Stimulated activated CD4-positive, alpha-beta T cell treated with anti-CD3 and anti-CD28 coated beads, Interleukin-4, amount 100 ng/mL, for 1 hour (primary cell): ENCODE data around the gene RAX.
"Not testable (repeated sequence)": the region's sequence is repeated elsewhere in the genome, so short reads cannot be mapped to it uniquely, and the experiment has no call there.

Experiments
- DNase-seq: peaks from one replicate; pipeline ENCODE4 v3.0.0-alpha.2; 2020

RAX gene

GRCh38 chr18:59272221-59272888 lies 899 bp downstream of the RAX start:
- DNase-seq = no peak

- no peak for DNase-seq
These were observed 1.5 kb downstream of the RAX start for GRCh38 chr18:59271606-59272220.

- DNase-seq = no peak
These were observed 2.5 kb downstream of the RAX start for GRCh38 chr18:59270689-59271257.

GRCh38 chr18:59269563-59270119 lies 3.6 kb downstream of the RAX start:
- no peak for DNase-seq

GRCh38 chr18:59268721-59269562 lies 4.3 kb downstream of the RAX start:
- peak; percentile 45 for DNase-seq

- no peak for DNase-seq
These were observed 5.0 kb downstream of the RAX start for GRCh38 chr18:59268127-59268720.

- no peak for DNase-seq
These were observed 5.6 kb downstream of the RAX start for GRCh38 chr18:59267503-59268126.

GRCh38 chr18:59266886-59267502 lies 6.3 kb downstream of the RAX start:
- no peak for DNase-seq

GRCh38 chr18:59266459-59266858 lies 6.8 kb downstream of the RAX start:
- no peak for DNase-seq

GRCh38 chr18:59265974-59266369 lies 7.3 kb downstream of the RAX start:
- no peak for DNase-seq

- DNase-seq = peak; percentile 34
These were observed 7.8 kb downstream of the RAX start for GRCh38 chr18:59265246-59265973.

- DNase-seq = no peak
These were observed 8.5 kb downstream of the RAX start for GRCh38 chr18:59264651-59265245.

- no peak for DNase-seq
These were observed 9.1 kb downstream of the RAX start for GRCh38 chr18:59264121-59264571.

- DNase-seq = no peak
These were observed 9.6 kb downstream of the RAX start for GRCh38 chr18:59263661-59264060.

GRCh38 chr18:59262243-59262642 lies 11.0 kb downstream of the RAX start:
- not testable (repeated sequence) for DNase-seq

- DNase-seq = not testable (repeated sequence)
These were observed 11.4 kb downstream of the RAX start for GRCh38 chr18:59261842-59262241.

GRCh38 chr18:59255491-59255890 lies 17.8 kb downstream of the RAX start:
- not testable (repeated sequence) for DNase-seq

- DNase-seq = no peak
These were observed 24.0 kb downstream of the RAX start for GRCh38 chr18:59249199-59249774.

- no peak for DNase-seq
These were observed 26.5 kb downstream of the RAX start for GRCh38 chr18:59246796-59247195.

GRCh38 chr18:59242906-59243305 lies 30.3 kb downstream of the RAX start:
- DNase-seq = no peak
